Measurements from ENCODE around the gene CENPN. TPM values are rescaled to one million over a fixed set of nuclear protein-coding genes. Genes with fewer than 3 reads are reported as not detected.

CENPN gene
- total and polyA plus RNA-seq, 2 of the 13 experiments (the other 11 are each of a cell fraction or from before 2014, with no cell fraction given) = 29.7 to 129 TPM

DNA sequence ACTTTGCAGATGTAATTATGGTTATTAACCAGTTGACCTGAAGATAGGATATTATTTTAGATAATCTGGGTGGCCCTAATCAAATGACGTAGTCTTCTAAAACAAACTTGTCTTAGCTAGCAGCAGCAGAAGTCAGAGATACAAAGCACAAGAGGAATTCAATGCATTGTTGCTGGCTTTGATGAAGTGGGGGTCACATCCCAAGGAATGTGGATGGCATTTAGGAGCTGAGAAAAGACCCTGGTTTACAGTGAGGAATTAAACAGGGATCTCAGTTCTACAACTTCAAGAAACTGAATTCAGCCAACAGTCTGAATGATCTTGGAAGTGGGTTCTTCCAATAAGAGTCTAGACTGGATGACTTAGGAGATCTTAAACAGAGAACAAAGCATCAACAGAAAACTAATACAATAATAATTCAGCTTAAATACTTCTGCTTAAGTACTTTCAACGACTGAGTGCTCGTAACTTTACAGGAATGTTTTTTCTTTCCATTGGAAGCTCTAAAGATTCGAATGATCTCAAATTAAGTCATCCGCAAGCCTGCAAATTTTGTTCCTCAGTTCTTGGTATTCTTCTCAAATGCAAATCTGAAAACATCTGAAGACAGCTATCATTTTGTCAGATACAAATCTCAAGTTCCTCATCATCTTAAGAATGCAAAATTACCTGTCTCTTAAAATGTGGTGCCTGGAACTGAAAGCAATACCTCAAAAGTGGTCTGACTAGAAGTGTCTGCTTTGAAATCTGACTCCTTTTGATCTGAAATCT is 66.7 kb downstream of the CENPN start:
- 75% methylated on average over 5 of the region's 5 CpGs for WGBS (ENCODE audit: low lambda C conversion rate)
- intact Hi-C loops (cut with micrococcal nuclease; ENCODE audit: unreplicated experiment) (no loop called here), in situ Hi-C loops (cut with HindIII; ENCODE audit: extremely low pct_ligation_motif_present, low pct_unique_long_range_greater_than_20kb) (no loop called here)
- H3K9me3 ChIP-seq (ENCODE audit: low read length) = no peaks in the 10 kb centered on the region
- H3K4me3 ChIP-seq (replicated peaks in 1 of 3; ENCODE audit: insufficient read depth in 1 of 3, low read depth in 2 of 3, low read length in 3 of 3) = no peak overlapping the region
- ATAC-seq = no peak
- H3K4me2 ChIP-seq (ENCODE audit: low read depth, low read length) = no peak overlapping the region
- no peak for TF ChIP-seq SIX1 (CRISPR knock-in tag; IDR thresholded peaks at IDR 0.05; ENCODE audit: borderline replicate concordance)
- no peak for TF ChIP-seq GPBP1L1 (CRISPR knock-in tag; IDR thresholded peaks at IDR 0.05)
- TF ChIP-seq, protein P1, sequence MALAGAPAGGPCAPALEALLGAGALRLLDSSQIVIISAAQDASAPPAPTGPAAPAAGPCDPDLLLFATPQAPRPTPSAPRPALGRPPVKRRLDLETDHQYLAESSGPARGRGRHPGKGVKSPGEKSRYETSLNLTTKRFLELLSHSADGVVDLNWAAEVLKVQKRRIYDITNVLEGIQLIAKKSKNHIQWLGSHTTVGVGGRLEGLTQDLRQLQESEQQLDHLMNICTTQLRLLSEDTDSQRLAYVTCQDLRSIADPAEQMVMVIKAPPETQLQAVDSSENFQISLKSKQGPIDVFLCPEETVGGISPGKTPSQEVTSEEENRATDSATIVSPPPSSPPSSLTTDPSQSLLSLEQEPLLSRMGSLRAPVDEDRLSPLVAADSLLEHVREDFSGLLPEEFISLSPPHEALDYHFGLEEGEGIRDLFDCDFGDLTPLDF (CRISPR knock-in tag; IDR thresholded peaks at IDR 0.05) = no peak
- no peak for TF ChIP-seq ZNF629 (CRISPR knock-in tag; conservative IDR thresholded peaks at IDR 0.05)
- no peak for TF ChIP-seq ZNF496 (CRISPR knock-in tag; IDR thresholded peaks at IDR 0.05; ENCODE audit: insufficient replicate concordance)
- no peak for TF ChIP-seq SIX4 (CRISPR knock-in tag; IDR thresholded peaks at IDR 0.05)
- TF ChIP-seq ZNF235 (CRISPR knock-in tag; IDR thresholded peaks at IDR 0.05; ENCODE audit: borderline replicate concordance) = no peak
- TF ChIP-seq, protein P2, sequence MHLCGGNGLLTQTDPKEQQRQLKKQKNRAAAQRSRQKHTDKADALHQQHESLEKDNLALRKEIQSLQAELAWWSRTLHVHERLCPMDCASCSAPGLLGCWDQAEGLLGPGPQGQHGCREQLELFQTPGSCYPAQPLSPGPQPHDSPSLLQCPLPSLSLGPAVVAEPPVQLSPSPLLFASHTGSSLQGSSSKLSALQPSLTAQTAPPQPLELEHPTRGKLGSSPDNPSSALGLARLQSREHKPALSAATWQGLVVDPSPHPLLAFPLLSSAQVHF (CRISPR knock-in tag; IDR thresholded peaks at IDR 0.05) = no peak
- TF ChIP-seq HMG20A (CRISPR knock-in tag; IDR thresholded peaks at IDR 0.05; ENCODE audit: borderline replicate concordance) = no peak
- TF ChIP-seq ZNF501 (CRISPR knock-in tag; IDR thresholded peaks at IDR 0.05) = no peak
- TF ChIP-seq ZNF790 (CRISPR knock-in tag; IDR thresholded peaks at IDR 0.05; ENCODE audit: borderline replicate concordance) = no peak
- H3K36me3 ChIP-seq (replicated peaks in 1 of 2; ENCODE audit: control insufficient read depth in 1 of 2, insufficient read depth in 2 of 2, low read length in 2 of 2) = no peaks in the 10 kb centered on the region
- H3K79me2 ChIP-seq (ENCODE audit: insufficient read depth, low read length) = no peaks in the 10 kb centered on the region
- no peak for DNase-seq (ENCODE audit: low spot score)
- no peak overlapping the region for H2AFZ ChIP-seq (ENCODE audit: low read length)
- no peak overlapping the region for H3K27ac ChIP-seq (ENCODE audit: extremely low read length, insufficient read depth, low read length)
- ChIA-PET POLR2A (no interaction called here), CTCF (ENCODE audit: low intra/inter-chr PET ratio, low total read pairs) (no interaction called here)
- H3K4me1 ChIP-seq (ENCODE audit: insufficient read depth, low read length) = peaks cover 22% of the 10 kb centered on the region
- FAIRE-seq = no peak
- no TSS peak for BruUV-seq (replicated peaks)
- H4K20me1 ChIP-seq (ENCODE audit: insufficient read depth, low read length) = no peaks in the 10 kb centered on the region
- H3K27me3 ChIP-seq (ENCODE audit: control insufficient read depth in 1 of 2, insufficient read depth in 2 of 2, low read length in 2 of 2) = no peaks in the 10 kb centered on the region; a peak in 1 of 5 replicates
- H3K9ac ChIP-seq (ENCODE audit: insufficient read depth, low read depth, low read length) = no peak overlapping the region

All from HepG2 (cell line).